Neural crest cell (in vitro differentiated cells): ENCODE measurements around the gene WNT7A. TPM values are rescaled to one million over a fixed set of nuclear protein-coding genes. Genes with fewer than 3 reads are reported as not detected.

Experiments
- DNase-seq: peaks from one replicate; pipeline ENCODE4 v3.0.0; 2021; ENCODE audit warnings: low read depth, mixed read lengths, low spot score
- H3K27ac Mint-ChIP-seq: one replicate; pipeline ENCODE4 v1.8.0; 2021; ENCODE audit warnings: mild to moderate bottlenecking, mixed read lengths; ENCODE audit not compliant: unreplicated experiment
- H3K27me3 Mint-ChIP-seq: 2 replicates; pipeline ENCODE4 v1.8.0; 2021; ENCODE audit warnings: low read depth, mild to moderate bottlenecking, mixed read lengths
- H3K36me3 Mint-ChIP-seq: 2 replicates; pipeline ENCODE4 v1.8.0; 2021; ENCODE audit warnings: low read depth, mild to moderate bottlenecking, mixed read lengths
- H3K4me1 Mint-ChIP-seq: 2 replicates; pipeline ENCODE4 v1.8.0; 2021; ENCODE audit warnings: mixed read lengths
- H3K4me3 Mint-ChIP-seq: one replicate; pipeline ENCODE4 v1.8.0; 2021; ENCODE audit warnings: mild to moderate bottlenecking, mixed read lengths
- H3K9me3 Mint-ChIP-seq: 2 replicates; pipeline ENCODE4 v1.8.0; 2021; ENCODE audit warnings: mixed read lengths
- total RNA-seq: library from RNA; stranded (reverse); gene quantifications from 2 replicates; pipeline ENCODE4 v1.2.1, GENCODE V29; 2021
- TF ChIP-seq, protein P1 (sequence below): fragments of 200-600 bp; sonication (generic); conservative IDR thresholded peaks from 2 replicates; pipeline ENCODE4 v1.5.0; 2021; ENCODE audit warnings: antibody characterized with exemption, mild to moderate bottlenecking

Gene WNT7A
- total RNA-seq, 1 donor from 2014 or later, result 9.8 TPM

DNA sequence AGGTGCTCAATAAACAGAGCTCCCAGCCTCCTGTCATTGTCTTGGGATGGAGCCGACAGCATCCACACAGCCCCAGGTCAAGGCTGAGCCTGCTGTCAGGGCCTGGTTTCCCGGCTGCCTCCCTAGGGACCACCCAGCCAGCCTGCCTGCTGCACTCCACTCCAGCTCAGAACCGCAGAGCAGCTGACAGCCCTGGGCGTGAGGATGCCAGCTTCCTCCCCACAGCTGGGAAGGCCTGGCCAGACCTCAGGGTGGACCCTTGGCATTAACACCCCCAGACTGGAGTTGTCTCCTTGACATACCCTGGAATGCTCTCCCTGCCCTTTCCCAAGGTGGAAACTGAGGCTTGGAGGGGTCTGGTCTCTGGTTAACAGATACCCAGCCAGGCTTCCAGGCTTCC lies 112.0 kb downstream of the WNT7A start:
- DNase-seq, result no peak
- TF ChIP-seq, protein P1, sequence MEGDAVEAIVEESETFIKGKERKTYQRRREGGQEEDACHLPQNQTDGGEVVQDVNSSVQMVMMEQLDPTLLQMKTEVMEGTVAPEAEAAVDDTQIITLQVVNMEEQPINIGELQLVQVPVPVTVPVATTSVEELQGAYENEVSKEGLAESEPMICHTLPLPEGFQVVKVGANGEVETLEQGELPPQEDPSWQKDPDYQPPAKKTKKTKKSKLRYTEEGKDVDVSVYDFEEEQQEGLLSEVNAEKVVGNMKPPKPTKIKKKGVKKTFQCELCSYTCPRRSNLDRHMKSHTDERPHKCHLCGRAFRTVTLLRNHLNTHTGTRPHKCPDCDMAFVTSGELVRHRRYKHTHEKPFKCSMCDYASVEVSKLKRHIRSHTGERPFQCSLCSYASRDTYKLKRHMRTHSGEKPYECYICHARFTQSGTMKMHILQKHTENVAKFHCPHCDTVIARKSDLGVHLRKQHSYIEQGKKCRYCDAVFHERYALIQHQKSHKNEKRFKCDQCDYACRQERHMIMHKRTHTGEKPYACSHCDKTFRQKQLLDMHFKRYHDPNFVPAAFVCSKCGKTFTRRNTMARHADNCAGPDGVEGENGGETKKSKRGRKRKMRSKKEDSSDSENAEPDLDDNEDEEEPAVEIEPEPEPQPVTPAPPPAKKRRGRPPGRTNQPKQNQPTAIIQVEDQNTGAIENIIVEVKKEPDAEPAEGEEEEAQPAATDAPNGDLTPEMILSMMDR, result no peak
- Mint-ChIP-seq H3K9me3 (peaks cover 4% of the 10 kb centered on the region), H3K4me1 (peaks cover 19% of the 10 kb centered on the region), H3K4me3 (no peak overlapping the region), H3K27ac (no peak overlapping the region), H3K36me3 (no peaks in the 10 kb centered on the region), H3K27me3 (peaks cover 4% of the 10 kb centered on the region)

DNA sequence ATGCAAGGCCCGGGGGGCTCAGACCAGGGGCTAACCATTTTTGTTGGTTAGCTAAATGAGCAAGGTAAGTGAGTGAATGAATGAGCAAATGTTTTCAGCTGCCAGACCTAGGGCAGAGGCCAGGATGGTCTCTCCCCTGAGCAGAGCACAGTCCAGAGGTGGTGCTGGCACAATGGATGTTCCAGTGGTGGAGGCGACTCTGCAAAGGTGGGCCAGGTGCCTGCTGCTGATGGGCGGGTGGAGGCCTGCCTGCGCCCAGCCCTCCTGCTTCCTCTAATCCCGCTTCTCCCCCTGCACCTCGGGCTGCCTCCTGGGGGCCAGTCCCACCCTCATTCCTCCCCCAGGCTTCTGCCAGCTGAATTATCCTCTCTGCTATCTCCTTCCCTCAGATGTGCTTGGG lies 112.8 kb downstream of the WNT7A start:
- Mint-ChIP-seq H3K27ac (no peak overlapping the region), H3K4me1 (peaks cover 19% of the 10 kb centered on the region), H3K9me3 (peaks cover 5% of the 10 kb centered on the region), H3K27me3 (peaks cover 4% of the 10 kb centered on the region), H3K4me3 (no peak overlapping the region), H3K36me3 (no peaks in the 10 kb centered on the region)
- no peak for DNase-seq
- TF ChIP-seq, protein P1, result no peak

Other genes starting within 250 kb of the WNT7A start
- gene CHCHD4, start 244.8 kb upstream of the WNT7A start, total RNA-seq, result 16.9 and 17.0 TPM in 2 replicates
- 42.7 and 42.9 TPM in 2 replicates for gene TMEM43, start 245.0 kb upstream of the WNT7A start, total RNA-seq